Subcutaneous abdominal adipose tissue (tissue), 5 donors: ENCODE results near the gene CSNK1D.
"Not testable (repeated sequence)": the region's sequence is repeated elsewhere in the genome, so short reads cannot be mapped to it uniquely, and the experiment has no call there.

ENCODE experiments used
- H3K27ac ChIP-seq: one replicate; pipeline ENCODE4 v1.7.0; 2013; ENCODE audit warnings: low read depth, mild to moderate bottlenecking, inconsistent platforms, low read length, moderate library complexity
- H3K27me3 ChIP-seq, 5 donors: one replicate each; pipeline ENCODE4 v1.7.0; 2013; ENCODE audit warnings: low read length in 5 of 5, inconsistent platforms in 1 of 5; ENCODE audit not compliant: control insufficient read depth in 5 of 5, insufficient read depth in 4 of 5
- H3K36me3 ChIP-seq, 5 donors: one replicate each; pipeline ENCODE4 v1.7.0; 2013; ENCODE audit warnings: low read length in 5 of 5; ENCODE audit not compliant: control insufficient read depth in 5 of 5, insufficient read depth in 5 of 5
- H3K4me1 ChIP-seq, 5 donors: one replicate each; pipeline ENCODE4 v1.7.0; 2013; ENCODE audit warnings: low read length in 5 of 5, mild to moderate bottlenecking in 3 of 5, moderate library complexity in 1 of 5; ENCODE audit not compliant: control insufficient read depth in 5 of 5, insufficient read depth in 5 of 5
- H3K4me3 ChIP-seq, 5 donors: one replicate each; pipeline ENCODE4 v1.7.0; 2013; ENCODE audit warnings: low read length in 5 of 5, low read depth in 1 of 5
- H3K9ac ChIP-seq, 5 donors: one replicate each; pipeline ENCODE4 v1.7.0; 2013; ENCODE audit warnings: low read length in 5 of 5, mild to moderate bottlenecking in 4 of 5, moderate library complexity in 3 of 5
- H3K9me3 ChIP-seq, 5 donors: one replicate each; pipeline ENCODE4 v1.7.0; 2013; ENCODE audit warnings: low read length in 5 of 5; ENCODE audit not compliant: control insufficient read depth in 5 of 5
- donor health status: healthy.
- donor health status: healthy.
- donor health status: healthy.
- donor health status: healthy.
- donor health status: healthy.

The CSNK1D gene

GRCh38 chr17:82263641-82264040, 9.9 kb downstream of the CSNK1D start:
- peaks cover 11 to 30% (median 28%) of the 10 kb centered on the region in 5 donors for H3K4me1 ChIP-seq
- no peaks in the 10 kb centered on the region for H3K9me3 ChIP-seq
- H3K27ac ChIP-seq, result no peak overlapping the region
- no peak overlapping the region for H3K9ac ChIP-seq
- no peak overlapping the region for H3K4me3 ChIP-seq
- peaks cover 15 to 88% (median 77%) of the 10 kb centered on the region in 5 donors for H3K36me3 ChIP-seq
- no peaks in the 10 kb centered on the region for H3K27me3 ChIP-seq

GRCh38 chr17:82262344-82262743, 11.2 kb downstream of the CSNK1D start:
- peaks cover 4 to 18% (median 16%) of the 10 kb centered on the region in 5 donors for H3K4me1 ChIP-seq

GRCh38 chr17:82259972-82260961, 13.2 kb downstream of the CSNK1D start:
- not testable (repeated sequence) for H3K9me3 ChIP-seq, H3K27me3 ChIP-seq, H3K4me1 ChIP-seq, H3K27ac ChIP-seq, H3K9ac ChIP-seq, H3K4me3 ChIP-seq
- peaks cover 15 to 95% (median 85%) of the 10 kb centered on the region in 5 donors for H3K36me3 ChIP-seq

More at GRCh38 chr17:82262344-82262743, 11.2 kb downstream of the CSNK1D start:
- Histone ChIP-seq H3K9ac (no peak overlapping the region), H3K27ac (no peak overlapping the region), H3K9me3 (no peaks in the 10 kb centered on the region), H3K27me3 (no peaks in the 10 kb centered on the region), H3K36me3 (peaks cover 15 to 90% (median 82%) of the 10 kb centered on the region in 5 donors), H3K4me3 (no peak overlapping the region)

- no peak overlapping the region for H3K27ac ChIP-seq
- H3K4me1 ChIP-seq, result peaks cover 0 to 5% (median 0%) of the 10 kb centered on the region in 5 donors
- no peaks in the 10 kb centered on the region for H3K9me3 ChIP-seq
- no peak overlapping the region for H3K9ac ChIP-seq
- H3K36me3 ChIP-seq, result peaks cover 15 to 85% (median 76%) of the 10 kb centered on the region in 5 donors
- H3K27me3 ChIP-seq, result no peaks in the 10 kb centered on the region
- H3K4me3 ChIP-seq, result no peak overlapping the region
Observed at GRCh38 chr17:82258555-82258954, 14.9 kb downstream of the CSNK1D start.

- Histone ChIP-seq H3K9me3 (no peaks in the 10 kb centered on the region), H3K9ac (no peak overlapping the region), H3K36me3 (peaks cover 15 to 85% (median 78%) of the 10 kb centered on the region in 5 donors), H3K4me1 (peaks cover 0 to under 1% (median 0%) of the 10 kb centered on the region in 5 donors), H3K4me3 (no peak overlapping the region), H3K27ac (no peak overlapping the region), H3K27me3 (no peaks in the 10 kb centered on the region)
Observed at GRCh38 chr17:82257473-82257872, 16.0 kb downstream of the CSNK1D start.

- Histone ChIP-seq H3K9me3 (no peaks in the 10 kb centered on the region), H3K4me3 (no peak overlapping the region), H3K4me1 (peaks cover 0 to 6% (median 3%) of the 10 kb centered on the region in 5 donors), H3K27ac (no peak overlapping the region), H3K9ac (no peak overlapping the region), H3K27me3 (no peaks in the 10 kb centered on the region), H3K36me3 (peaks cover 12 to 85% (median 78%) of the 10 kb centered on the region in 5 donors)
Observed at GRCh38 chr17:82256242-82256885, 17.1 kb downstream of the CSNK1D start.

- Histone ChIP-seq H3K27me3 (no peaks in the 10 kb centered on the region), H3K4me3 (no peak overlapping the region), H3K9me3 (no peaks in the 10 kb centered on the region), H3K36me3 (peaks cover 10 to 85% (median 78%) of the 10 kb centered on the region in 5 donors), H3K27ac (no peak overlapping the region), H3K4me1 (peaks cover 0 to 10% (median 3%) of the 10 kb centered on the region in 5 donors), H3K9ac (no peak overlapping the region)
Observed at GRCh38 chr17:82255402-82255972, 18.0 kb downstream of the CSNK1D start.

GRCh38 chr17:82254746-82255145, 18.8 kb downstream of the CSNK1D start:
- H3K4me3 ChIP-seq, H3K9ac ChIP-seq, H3K27ac ChIP-seq, H3K9me3 ChIP-seq, H3K27me3 ChIP-seq: not testable (repeated sequence)
- peaks cover 0 to 10% (median 3%) of the 10 kb centered on the region in 5 donors for H3K4me1 ChIP-seq
- peaks cover 3 to 85% (median 78%) of the 10 kb centered on the region in 5 donors for H3K36me3 ChIP-seq

GRCh38 chr17:82254096-82254495, 19.4 kb downstream of the CSNK1D start:
- not testable (repeated sequence) for H3K27ac ChIP-seq, H3K9me3 ChIP-seq, H3K9ac ChIP-seq, H3K4me3 ChIP-seq, H3K27me3 ChIP-seq
- H3K36me3 ChIP-seq, result peaks cover 0 to 85% (median 78%) of the 10 kb centered on the region in 5 donors
- peaks cover 0 to 10% (median 3%) of the 10 kb centered on the region in 5 donors for H3K4me1 ChIP-seq
